Natural killer cell (primary cell): ENCODE data around the gene NOL4. TPM values are rescaled to one million over a fixed set of nuclear protein-coding genes. Genes with fewer than 3 reads are reported as not detected.
"Not testable (repeated sequence)": the region's sequence is repeated elsewhere in the genome, so short reads cannot be mapped to it uniquely, and the experiment has no call there.

ENCODE experiments used
- ATAC-seq, 3 donors: fragments of 150-1000 bp in 2 of 3; fragments of 200-7000 bp in 1 of 3; cut with Tn5 transposase; 1 replicate in 1 of 3; 2 replicates in 2 of 3; pipeline ENCODE4 v1.10.0; 2021; ENCODE audit warnings: mild to moderate bottlenecking in 2 of 3, moderate library complexity in 2 of 3
- DNase-seq, 2 donors: peaks; one replicate each; pipeline versions ENCODE4 v3.0.0 to v3.0.0-alpha.2; 2013 to 2021; ENCODE audit warnings: mixed read lengths in 1 of 2
- H3K27ac ChIP-seq: one replicate; pipeline ENCODE4 v1.5.1; 2013; ENCODE audit warnings: mild to moderate bottlenecking, low read length
- H3K27me3 ChIP-seq: one replicate; pipeline ENCODE4 v1.6.1; 2013; ENCODE audit warnings: low read length; ENCODE audit not compliant: control insufficient read depth, insufficient read depth
- H3K36me3 ChIP-seq: one replicate; pipeline ENCODE4 v1.6.1; 2013; ENCODE audit warnings: low read length; ENCODE audit not compliant: control insufficient read depth, insufficient read depth
- H3K4me1 ChIP-seq: one replicate; pipeline ENCODE4 v1.6.1; 2013; ENCODE audit warnings: low read length; ENCODE audit not compliant: control insufficient read depth, insufficient read depth
- H3K4me3 ChIP-seq: one replicate; pipeline ENCODE4 v1.5.1; 2013; ENCODE audit warnings: low read length
- H3K9me3 ChIP-seq: one replicate; pipeline ENCODE4 v1.6.1; 2013; ENCODE audit warnings: low read length; ENCODE audit not compliant: control insufficient read depth, insufficient read depth
- H3K27ac Mint-ChIP-seq, 2 donors: one replicate each; pipeline ENCODE4 v1.8.0; 2022; ENCODE audit warnings: mild to moderate bottlenecking in 2 of 2, mixed read lengths in 2 of 2, moderate library complexity in 1 of 2
- H3K27me3 Mint-ChIP-seq, 2 donors: one replicate each; pipeline ENCODE4 v1.8.0; 2022; ENCODE audit warnings: low read depth in 2 of 2, mixed read lengths in 2 of 2
- H3K36me3 Mint-ChIP-seq: one replicate; pipeline ENCODE4 v1.8.0; 2022; ENCODE audit warnings: mixed read lengths
- H3K4me1 Mint-ChIP-seq, 2 donors: one replicate each; pipeline ENCODE4 v1.8.0; 2022; ENCODE audit warnings: mixed read lengths in 2 of 2
- H3K4me3 Mint-ChIP-seq: one replicate; pipeline ENCODE4 v1.8.0; 2022; ENCODE audit warnings: mild to moderate bottlenecking, moderate library complexity, mixed read lengths
- H3K9me3 Mint-ChIP-seq, 2 donors: one replicate each; pipeline ENCODE4 v1.8.0; 2022; ENCODE audit warnings: mixed read lengths in 2 of 2
- WGBS: methylation state at CpG from one replicate; pipeline ENCODE4 v1.1.7; 2013; ENCODE audit warnings: missing lambda C conversion rate; ENCODE audit not compliant: insufficient coverage; 5-methylcytosine and 5-hydroxymethylcytosine counted together
- intact Hi-C: fragments of 100-400 bp; cut with micrococcal nuclease; formaldehyde crosslinking; loops from one replicate; pipeline ENCODE4 v1.14.2; 2022
- total RNA-seq, 4 donors: library from RNA; stranded (reverse); fragments of 120-200 nt in 1 of 4; gene quantifications; one replicate each; pipeline versions ENCODE4 v1.2.3 to v1.2.4, GENCODE V29; 2013 to 2022
- TF ChIP-seq, protein P1 (sequence below): fragments of 200-600 bp; IDR thresholded peaks from one replicate; pipeline ENCODE4 v1.8.0; 2022; ENCODE audit warnings: antibody characterized with exemption

NOL4 gene
- total RNA-seq, 3 donors from 2014 or later (not counting 1 experiment from before 2014, with no cell fraction given) = not detected

GRCh38 chr18:34251919-34252318 lies 27.2 kb upstream of the NOL4 start:
- no peak overlapping the region for H3K27ac ChIP-seq
- TF ChIP-seq, protein P1, sequence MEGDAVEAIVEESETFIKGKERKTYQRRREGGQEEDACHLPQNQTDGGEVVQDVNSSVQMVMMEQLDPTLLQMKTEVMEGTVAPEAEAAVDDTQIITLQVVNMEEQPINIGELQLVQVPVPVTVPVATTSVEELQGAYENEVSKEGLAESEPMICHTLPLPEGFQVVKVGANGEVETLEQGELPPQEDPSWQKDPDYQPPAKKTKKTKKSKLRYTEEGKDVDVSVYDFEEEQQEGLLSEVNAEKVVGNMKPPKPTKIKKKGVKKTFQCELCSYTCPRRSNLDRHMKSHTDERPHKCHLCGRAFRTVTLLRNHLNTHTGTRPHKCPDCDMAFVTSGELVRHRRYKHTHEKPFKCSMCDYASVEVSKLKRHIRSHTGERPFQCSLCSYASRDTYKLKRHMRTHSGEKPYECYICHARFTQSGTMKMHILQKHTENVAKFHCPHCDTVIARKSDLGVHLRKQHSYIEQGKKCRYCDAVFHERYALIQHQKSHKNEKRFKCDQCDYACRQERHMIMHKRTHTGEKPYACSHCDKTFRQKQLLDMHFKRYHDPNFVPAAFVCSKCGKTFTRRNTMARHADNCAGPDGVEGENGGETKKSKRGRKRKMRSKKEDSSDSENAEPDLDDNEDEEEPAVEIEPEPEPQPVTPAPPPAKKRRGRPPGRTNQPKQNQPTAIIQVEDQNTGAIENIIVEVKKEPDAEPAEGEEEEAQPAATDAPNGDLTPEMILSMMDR = no peak
- peaks cover 20% of the 10 kb centered on the region for H3K36me3 Mint-ChIP-seq
- no peaks in the 10 kb centered on the region for H3K27me3 Mint-ChIP-seq
- H3K9me3 ChIP-seq = peaks cover 6% of the 10 kb centered on the region
- H3K27ac Mint-ChIP-seq = no peak overlapping the region
- DNase-seq (no peak), ATAC-seq (no peak)
- no peaks in the 10 kb centered on the region for H3K27me3 ChIP-seq
- no peak overlapping the region for H3K4me3 Mint-ChIP-seq
- no peaks in the 10 kb centered on the region for H3K4me1 Mint-ChIP-seq
- WGBS = 79% methylated on average over 2 of the region's 2 CpGs
- no peaks in the 10 kb centered on the region for H3K36me3 ChIP-seq
- peaks cover 9 to 10% of the 10 kb centered on the region in 2 donors for H3K9me3 Mint-ChIP-seq
- H3K4me3 ChIP-seq = no peak overlapping the region
- intact Hi-C loops = no loop called here
- H3K4me1 ChIP-seq = no peaks in the 10 kb centered on the region

- DNase-seq (no peak), ATAC-seq (no peak)
- Histone ChIP-seq H3K36me3 (no peaks in the 10 kb centered on the region), H3K4me1 (no peaks in the 10 kb centered on the region), H3K9me3 (peaks cover 6% of the 10 kb centered on the region), H3K27me3 (no peaks in the 10 kb centered on the region), H3K4me3 (no peak overlapping the region), H3K27ac (no peak overlapping the region)
- H3K4me3 Mint-ChIP-seq = no peak overlapping the region
- WGBS = 97% methylated on average over 3 of the region's 3 CpGs
- intact Hi-C loops = no loop called here
- TF ChIP-seq, protein P1 = no peak
- peaks cover 20% of the 10 kb centered on the region for H3K36me3 Mint-ChIP-seq
- H3K27ac Mint-ChIP-seq = no peak overlapping the region
- H3K27me3 Mint-ChIP-seq = no peaks in the 10 kb centered on the region
- peaks cover 10 to 11% of the 10 kb centered on the region in 2 donors for H3K9me3 Mint-ChIP-seq
- no peaks in the 10 kb centered on the region for H3K4me1 Mint-ChIP-seq
Observed at GRCh38 chr18:34248727-34249126, 24.0 kb upstream of the NOL4 start.

GRCh38 chr18:34242739-34243138 lies 18.0 kb upstream of the NOL4 start:
- 51% methylated on average over 2 of the region's 2 CpGs for WGBS
- ATAC-seq (no peak), DNase-seq (no peak)
- Histone ChIP-seq H3K36me3 (no peaks in the 10 kb centered on the region), H3K27me3 (no peaks in the 10 kb centered on the region), H3K9me3 (no peaks in the 10 kb centered on the region), H3K27ac (no peak overlapping the region), H3K4me3 (no peak overlapping the region), H3K4me1 (no peaks in the 10 kb centered on the region)
- no peak overlapping the region for H3K4me3 Mint-ChIP-seq
- H3K27me3 Mint-ChIP-seq = no peaks in the 10 kb centered on the region
- peaks cover 11 to 16% of the 10 kb centered on the region in 2 donors for H3K9me3 Mint-ChIP-seq
- intact Hi-C loops = no loop called here
- H3K36me3 Mint-ChIP-seq = peaks cover 5% of the 10 kb centered on the region
- H3K4me1 Mint-ChIP-seq = no peaks in the 10 kb centered on the region
- TF ChIP-seq, protein P1 = no peak
- no peak overlapping the region for H3K27ac Mint-ChIP-seq

DNA sequence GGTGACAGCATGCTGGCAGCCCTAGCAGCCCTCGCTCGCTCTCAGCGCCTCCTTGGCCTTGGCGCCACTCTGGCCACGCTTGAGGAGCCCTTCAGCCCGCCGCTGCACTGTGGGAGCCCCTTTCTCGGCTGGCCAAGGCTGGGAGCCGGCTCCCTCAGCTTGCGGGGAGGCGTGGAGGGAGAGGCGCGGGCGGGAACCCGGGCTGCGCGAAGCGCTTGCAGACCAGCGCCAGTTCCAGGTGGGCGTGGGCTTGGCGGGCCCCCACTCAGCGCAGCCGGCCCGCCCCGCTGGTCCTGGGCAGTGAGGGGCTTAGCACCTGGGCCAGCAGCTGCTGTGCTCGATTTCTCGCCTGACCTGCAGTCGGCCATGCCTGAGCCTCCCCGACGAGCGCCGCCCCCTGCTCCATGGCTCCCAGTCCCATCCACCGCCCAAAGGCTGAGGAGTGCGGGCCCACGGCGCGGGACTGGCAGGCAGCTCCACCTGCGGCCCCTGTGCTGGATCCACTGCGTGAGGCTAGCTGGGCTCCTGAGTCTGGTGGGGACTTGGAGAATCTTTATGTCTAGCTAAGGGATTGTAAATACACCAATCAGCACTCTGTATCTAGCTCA lies 9.2 kb upstream of the NOL4 start:
- H3K9me3 Mint-ChIP-seq = peaks cover 4 to 13% of the 10 kb centered on the region in 2 donors
- H3K27ac Mint-ChIP-seq, H3K36me3 ChIP-seq, H3K9me3 ChIP-seq, H3K4me1 ChIP-seq, H3K27ac ChIP-seq, DNase-seq, H3K27me3 ChIP-seq, H3K4me3 ChIP-seq, H3K4me1 Mint-ChIP-seq, H3K4me3 Mint-ChIP-seq, ATAC-seq, H3K36me3 Mint-ChIP-seq, H3K27me3 Mint-ChIP-seq, intact Hi-C loops: not testable (repeated sequence)
- WGBS = 96% methylated on average over 38 of the region's 39 CpGs
